ENCODE measurements around the gene PTPRG. TPM values are rescaled to one million over a fixed set of nuclear protein-coding genes. Genes with fewer than 3 reads are reported as not detected.

Gene PTPRG
- total RNA-seq, 6 experiments from 2014 or later, result 29.4 to 34.7 (median 32.7) TPM

DNA sequence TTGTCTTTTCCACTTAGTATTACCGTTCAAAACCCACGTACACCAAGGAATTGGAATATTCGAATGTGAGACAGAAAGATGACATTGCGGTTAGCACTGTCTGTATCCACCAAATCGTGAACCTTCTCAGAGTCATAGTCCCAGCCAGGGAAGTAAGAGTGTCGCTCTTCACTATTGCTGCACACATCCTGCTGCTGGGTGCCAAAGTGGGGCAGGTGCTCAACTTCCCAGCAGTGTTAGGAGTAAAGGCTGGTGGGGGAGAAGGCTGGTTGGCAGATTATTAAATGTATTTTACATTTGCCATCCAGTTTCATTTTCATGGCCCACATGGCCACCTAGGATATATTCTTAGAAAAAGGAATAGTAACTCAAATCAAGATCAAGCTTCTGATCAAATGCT is 65.1 kb downstream of the PTPRG start:
- no peaks in the 10 kb centered on the region for H3K9me3 Mint-ChIP-seq
- H3K4me1 Mint-ChIP-seq (ENCODE audit: low read depth), result peaks cover 54% of the 10 kb centered on the region
- peaks cover 27% of the 10 kb centered on the region for H3K36me3 Mint-ChIP-seq (ENCODE audit: low read depth)
- no peaks in the 10 kb centered on the region; the same call in 1 of the 2 replicates for H3K27me3 Mint-ChIP-seq (ENCODE audit: insufficient read depth)
- DNase-seq, result no peak
- H3K27ac Mint-ChIP-seq, result no peak overlapping the region
- TF ChIP-seq, protein P1, sequence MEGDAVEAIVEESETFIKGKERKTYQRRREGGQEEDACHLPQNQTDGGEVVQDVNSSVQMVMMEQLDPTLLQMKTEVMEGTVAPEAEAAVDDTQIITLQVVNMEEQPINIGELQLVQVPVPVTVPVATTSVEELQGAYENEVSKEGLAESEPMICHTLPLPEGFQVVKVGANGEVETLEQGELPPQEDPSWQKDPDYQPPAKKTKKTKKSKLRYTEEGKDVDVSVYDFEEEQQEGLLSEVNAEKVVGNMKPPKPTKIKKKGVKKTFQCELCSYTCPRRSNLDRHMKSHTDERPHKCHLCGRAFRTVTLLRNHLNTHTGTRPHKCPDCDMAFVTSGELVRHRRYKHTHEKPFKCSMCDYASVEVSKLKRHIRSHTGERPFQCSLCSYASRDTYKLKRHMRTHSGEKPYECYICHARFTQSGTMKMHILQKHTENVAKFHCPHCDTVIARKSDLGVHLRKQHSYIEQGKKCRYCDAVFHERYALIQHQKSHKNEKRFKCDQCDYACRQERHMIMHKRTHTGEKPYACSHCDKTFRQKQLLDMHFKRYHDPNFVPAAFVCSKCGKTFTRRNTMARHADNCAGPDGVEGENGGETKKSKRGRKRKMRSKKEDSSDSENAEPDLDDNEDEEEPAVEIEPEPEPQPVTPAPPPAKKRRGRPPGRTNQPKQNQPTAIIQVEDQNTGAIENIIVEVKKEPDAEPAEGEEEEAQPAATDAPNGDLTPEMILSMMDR (IDR thresholded peaks at IDR 0.05), result no peak
- no peak overlapping the region for H3K4me3 Mint-ChIP-seq

GRCh38 chr3:61627768-61628185 is 66.4 kb downstream of the PTPRG start:
- Mint-ChIP-seq H3K4me3 (peak overlapping the region; percentile 35), H3K27ac (peak overlapping the region; percentile 58), H3K27me3 (ENCODE audit: insufficient read depth) (no peaks in the 10 kb centered on the region; the same call in 1 of the 2 replicates), H3K9me3 (no peaks in the 10 kb centered on the region), H3K36me3 (ENCODE audit: low read depth) (peaks cover 23% of the 10 kb centered on the region), H3K4me1 (ENCODE audit: low read depth) (peaks cover 67% of the 10 kb centered on the region)
- DNase-seq, result peak; percentile 92
- TF ChIP-seq, protein P1 (IDR thresholded peaks at IDR 0.05), result no peak

- H3K9me3 Mint-ChIP-seq, result no peaks in the 10 kb centered on the region
- peaks cover 21% of the 10 kb centered on the region for H3K36me3 Mint-ChIP-seq (ENCODE audit: low read depth)
- TF ChIP-seq, protein P1 (IDR thresholded peaks at IDR 0.05), result no peak
- H3K27me3 Mint-ChIP-seq (ENCODE audit: insufficient read depth), result no peaks in the 10 kb centered on the region; the same call in 1 of the 2 replicates
- DNase-seq, result no peak
- peak overlapping the region; percentile 58; the same call in 1 of the 2 replicates for H3K27ac Mint-ChIP-seq
- 0 out of 2 replicates have a peak overlapping the region, but pooled peaks have one; percentile 0 for H3K4me3 Mint-ChIP-seq
- H3K4me1 Mint-ChIP-seq (ENCODE audit: low read depth), result peaks cover 76% of the 10 kb centered on the region
These were observed 67.3 kb downstream of the PTPRG start for GRCh38 chr3:61628636-61629035.

GRCh38 chr3:61629442-61629841 is 68.1 kb downstream of the PTPRG start:
- no peak for DNase-seq
- H3K9me3 Mint-ChIP-seq, result no peaks in the 10 kb centered on the region
- H3K4me1 Mint-ChIP-seq (ENCODE audit: low read depth), result peaks cover 79% of the 10 kb centered on the region
- peak overlapping the region; percentile 47 for H3K4me3 Mint-ChIP-seq
- H3K27me3 Mint-ChIP-seq (ENCODE audit: insufficient read depth), result no peaks in the 10 kb centered on the region; the same call in 1 of the 2 replicates
- TF ChIP-seq, protein P1 (IDR thresholded peaks at IDR 0.05), result no peak
- peak overlapping the region; percentile 78 for H3K27ac Mint-ChIP-seq
- H3K36me3 Mint-ChIP-seq (ENCODE audit: low read depth), result peaks cover 16% of the 10 kb centered on the region

- H3K36me3 Mint-ChIP-seq (ENCODE audit: low read depth), result peaks cover 6% of the 10 kb centered on the region
- H3K4me3 Mint-ChIP-seq, result no peak overlapping the region
- no peaks in the 10 kb centered on the region for H3K9me3 Mint-ChIP-seq
- TF ChIP-seq, protein P1 (IDR thresholded peaks at IDR 0.05), result peak; percentile 34; the same call in 1 of the 2 replicates
- peaks cover 84% of the 10 kb centered on the region for H3K4me1 Mint-ChIP-seq (ENCODE audit: low read depth)
- H3K27ac Mint-ChIP-seq, result no peak overlapping the region
- DNase-seq, result no peak
- no peaks in the 10 kb centered on the region; the same call in 1 of the 2 replicates for H3K27me3 Mint-ChIP-seq (ENCODE audit: insufficient read depth)
These were observed 69.9 kb downstream of the PTPRG start for GRCh38 chr3:61631108-61631769.
